MV-4-11 (cell line): ENCODE data around the gene SYTL2.
"Not testable (repeated sequence)": the region's sequence is repeated elsewhere in the genome, so short reads cannot be mapped to it uniquely, and the experiment has no call there.

Experiments used
- DNase-seq: peaks from one replicate; lab custom pipeline; 2025; lab: John Stamatoyannopoulos, UW

SYTL2 gene, protein sequence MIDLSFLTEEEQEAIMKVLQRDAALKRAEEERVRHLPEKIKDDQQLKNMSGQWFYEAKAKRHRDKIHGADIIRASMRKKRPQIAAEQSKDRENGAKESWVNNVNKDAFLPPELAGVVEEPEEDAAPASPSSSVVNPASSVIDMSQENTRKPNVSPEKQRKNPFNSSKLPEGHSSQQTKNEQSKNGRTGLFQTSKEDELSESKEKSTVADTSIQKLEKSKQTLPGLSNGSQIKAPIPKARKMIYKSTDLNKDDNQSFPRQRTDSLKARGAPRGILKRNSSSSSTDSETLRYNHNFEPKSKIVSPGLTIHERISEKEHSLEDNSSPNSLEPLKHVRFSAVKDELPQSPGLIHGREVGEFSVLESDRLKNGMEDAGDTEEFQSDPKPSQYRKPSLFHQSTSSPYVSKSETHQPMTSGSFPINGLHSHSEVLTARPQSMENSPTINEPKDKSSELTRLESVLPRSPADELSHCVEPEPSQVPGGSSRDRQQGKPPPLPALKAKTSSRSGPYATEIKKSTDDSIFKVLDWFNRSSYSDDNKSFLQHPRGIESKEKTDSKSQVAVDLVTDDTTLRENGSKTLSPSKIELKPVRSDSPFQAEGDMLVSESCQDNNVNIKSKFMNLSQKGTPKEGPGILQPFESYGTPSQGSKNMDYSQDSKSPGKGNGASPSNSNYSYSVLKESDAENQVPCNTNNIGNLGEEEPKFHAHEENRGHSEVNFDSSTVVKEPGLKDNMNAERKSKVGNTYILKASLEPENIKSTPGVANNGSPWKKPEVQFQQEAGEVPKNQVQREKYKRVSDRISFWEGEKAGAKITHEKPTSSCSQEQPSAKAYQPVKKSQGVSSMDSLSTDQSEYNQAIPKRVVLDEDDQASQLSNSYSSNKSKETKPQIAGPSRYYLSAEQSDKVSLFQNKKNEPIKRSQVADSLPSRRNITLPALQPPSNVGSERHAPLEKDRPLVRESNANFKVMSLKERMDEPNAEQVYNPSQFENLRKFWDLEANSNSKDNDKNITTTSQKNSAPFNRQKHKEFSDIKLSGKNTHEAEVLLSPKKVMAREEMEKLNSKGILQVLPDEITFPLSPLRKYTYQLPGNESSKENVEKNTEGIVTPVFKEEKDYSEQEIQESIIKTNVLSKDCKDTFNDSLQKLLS (N-terminal part only)

DNA sequence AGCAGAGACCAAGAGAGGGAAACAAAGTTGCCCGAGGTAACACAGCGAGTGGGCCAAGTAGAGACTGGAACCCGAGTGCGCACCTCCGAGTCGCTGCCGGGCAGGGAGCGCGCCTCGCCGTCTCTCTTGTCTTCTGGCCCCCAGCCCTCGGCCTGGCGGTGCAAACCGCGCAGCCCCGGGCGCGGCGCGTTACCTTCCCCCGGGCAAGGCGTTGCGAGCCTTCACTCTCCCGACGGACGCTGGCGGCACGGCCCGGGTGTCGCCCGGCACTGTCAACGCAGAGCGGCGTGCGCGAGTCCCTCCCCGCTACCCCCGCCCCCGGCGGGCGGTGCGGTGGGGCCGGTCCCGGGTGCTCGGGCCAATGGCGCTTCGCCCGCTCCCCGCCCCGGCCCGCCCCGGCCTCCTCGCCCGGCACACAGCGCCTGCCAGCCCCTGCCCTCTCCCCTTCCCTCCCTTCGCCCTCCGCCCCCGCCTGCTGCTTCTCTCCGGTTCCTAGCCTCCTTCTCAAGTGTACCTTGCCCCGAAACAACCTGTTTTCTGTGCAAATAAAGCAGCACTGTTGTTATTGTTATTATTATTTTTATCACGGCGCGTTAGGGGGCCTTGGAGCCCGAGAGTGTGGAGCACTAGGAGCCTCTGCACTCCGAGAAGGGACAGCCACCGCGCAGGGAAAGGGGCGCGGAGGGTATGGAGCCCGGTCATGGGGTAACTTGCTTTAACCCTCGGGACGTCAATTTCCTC is at the start of gene SYTL2:
Gene SYTL2 (minus strand): TSS at position 271 of the 741 bp plus-strand sequence. CDS start 53,416 bp downstream, outside the sequence.
- peak; percentile 20 for DNase-seq

- not testable (repeated sequence) for DNase-seq
These were observed 48.6 kb upstream of the SYTL2 start for GRCh38 chr11:85859541-85859940.

DNA sequence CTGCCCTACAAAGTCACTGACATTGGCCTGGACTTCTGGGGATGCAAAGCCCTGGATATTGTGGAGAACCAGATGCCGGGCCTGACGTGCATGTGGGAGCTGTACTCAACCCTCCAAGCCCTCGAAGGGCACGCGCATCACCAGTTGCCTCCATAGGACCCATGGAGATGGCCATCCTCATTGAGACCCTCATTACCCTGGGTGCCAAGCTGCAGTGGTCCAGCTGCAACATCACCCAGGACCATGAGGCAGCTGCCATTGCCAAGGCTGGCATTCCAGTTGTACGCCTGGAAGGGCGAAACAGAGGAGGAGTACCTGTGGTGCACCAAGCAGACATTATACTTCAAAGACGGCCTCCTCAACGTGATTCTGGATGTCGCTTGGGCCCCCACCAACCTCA is 46.2 kb upstream of the SYTL2 start:
- no peak for DNase-seq

DNA sequence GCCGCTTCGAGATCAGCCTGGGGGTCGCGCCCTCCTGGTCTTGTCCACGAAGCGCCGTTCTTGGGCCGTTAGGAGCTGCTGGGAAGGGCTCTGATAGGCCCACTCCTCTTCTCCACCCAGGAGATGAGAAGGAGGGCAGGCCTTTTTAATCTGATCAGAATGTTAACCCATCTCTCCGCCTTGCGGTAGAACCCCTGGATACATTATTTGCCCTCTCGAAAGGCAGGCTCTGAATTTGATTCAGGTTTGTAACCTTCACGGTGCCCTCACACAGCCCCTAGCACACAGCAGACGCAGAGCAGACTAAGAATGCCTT is 44.4 kb upstream of the SYTL2 start, which contains the start of gene CCDC83:
Gene CCDC83 (plus strand): TSS at position 43 of the 316 bp plus-strand sequence. CDS start 9,741 bp downstream, outside the sequence.
- no peak for DNase-seq

DNA sequence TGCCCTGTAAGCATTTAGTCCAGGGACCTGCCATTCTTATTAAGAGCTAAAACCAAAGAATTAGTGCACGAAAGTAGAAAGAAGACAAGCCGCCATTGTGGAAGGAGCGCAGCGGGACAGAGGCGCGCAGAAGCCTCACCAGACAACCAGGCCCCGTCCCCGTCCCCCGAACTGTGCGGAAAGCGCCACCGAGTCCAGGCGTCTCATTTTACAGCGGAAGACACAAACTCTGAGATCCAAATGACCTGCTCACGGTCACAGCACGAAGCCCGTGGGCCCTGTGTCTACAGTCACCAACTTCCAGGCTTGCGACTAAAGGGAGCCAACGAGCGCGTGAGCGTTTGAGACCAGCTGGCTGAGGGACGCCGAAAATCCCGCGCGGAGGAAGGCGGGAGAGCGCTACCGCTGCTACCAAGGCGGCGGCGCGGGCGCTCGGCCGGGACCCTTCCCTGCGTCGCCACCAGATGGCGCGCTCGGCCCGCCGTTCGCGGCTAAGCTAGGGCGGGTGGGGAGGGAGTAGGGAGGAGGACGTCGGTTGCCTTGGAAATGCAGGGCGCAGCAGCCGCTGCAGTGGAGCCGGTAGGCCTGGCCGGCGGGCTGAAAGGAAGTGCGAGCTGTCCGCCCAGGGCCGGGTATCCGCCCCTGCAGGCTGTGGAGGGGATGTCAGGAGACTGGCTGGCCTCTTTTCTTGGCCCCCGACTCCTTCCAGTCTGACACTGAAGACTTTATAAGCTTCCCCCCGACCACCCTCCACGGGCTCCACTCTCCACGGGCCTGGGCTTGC is 43.8 kb upstream of the SYTL2 start:
- peak; percentile 89 for DNase-seq

DNA sequence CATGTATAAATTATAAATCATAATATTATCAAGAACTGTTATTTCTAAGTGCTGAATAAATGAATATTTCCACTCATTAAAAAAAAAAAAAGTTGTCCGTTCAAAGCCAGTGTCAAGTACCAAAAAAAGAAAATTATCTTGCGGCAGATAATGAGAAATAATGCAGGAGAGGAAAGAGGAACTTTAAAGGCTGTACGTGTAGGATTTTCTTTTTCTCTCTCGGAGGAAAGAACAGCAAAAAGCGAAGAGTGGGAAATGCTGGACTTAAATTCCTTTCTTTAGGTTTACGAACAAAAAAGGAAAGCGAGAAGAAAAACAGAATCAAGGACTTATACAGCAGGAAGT is 43.2 kb upstream of the SYTL2 start:
- DNase-seq: no peak

- not testable (repeated sequence) for DNase-seq
These were observed 42.6 kb upstream of the SYTL2 start for GRCh38 chr11:85853541-85853940.

- not testable (repeated sequence) for DNase-seq
These were observed 41.8 kb upstream of the SYTL2 start for GRCh38 chr11:85852754-85853153.

GRCh38 chr11:85848556-85848955 is 37.6 kb upstream of the SYTL2 start:
- DNase-seq: no peak

DNA sequence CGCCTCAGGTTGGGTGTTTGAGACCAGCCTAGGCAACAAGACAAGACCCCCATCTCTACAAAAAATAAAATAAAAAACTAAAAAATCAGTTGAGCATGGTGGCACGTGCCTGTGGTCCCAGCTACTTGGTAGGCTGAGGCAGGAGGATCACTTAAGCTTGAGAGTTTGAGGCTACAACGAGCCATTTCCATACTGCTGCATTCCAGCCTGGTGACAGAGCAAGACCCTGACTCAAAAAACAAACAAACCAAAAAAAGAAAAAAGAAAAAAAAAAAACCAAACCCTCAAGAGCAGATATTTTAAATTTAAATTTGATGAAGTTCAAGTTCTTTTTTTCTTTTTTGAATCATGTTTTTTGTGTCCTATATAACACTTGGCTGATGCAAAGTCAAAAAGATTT is 37.1 kb upstream of the SYTL2 start:
- DNase-seq: no peak

DNA sequence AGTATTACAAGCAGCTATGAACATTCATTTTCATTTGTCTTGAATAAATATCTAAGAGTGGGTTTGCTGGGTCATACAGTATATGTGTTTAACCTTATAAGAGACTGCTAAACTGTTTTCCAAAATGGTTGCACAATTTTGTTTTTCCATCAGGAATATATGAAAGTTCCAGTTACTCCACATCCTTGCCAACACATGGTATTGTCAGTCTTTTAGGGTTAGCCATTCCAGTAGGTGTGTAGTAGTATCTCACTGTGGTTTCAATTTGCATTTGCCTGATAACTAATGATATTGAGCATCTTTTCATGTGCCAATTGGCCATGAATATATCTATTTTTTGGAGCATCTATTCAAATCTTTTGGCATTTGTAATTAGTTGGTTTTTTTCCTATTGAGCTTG is 36.5 kb upstream of the SYTL2 start:
- DNase-seq: no peak

- no peak for DNase-seq
These were observed 34.2 kb upstream of the SYTL2 start for GRCh38 chr11:85845124-85845631.

DNA sequence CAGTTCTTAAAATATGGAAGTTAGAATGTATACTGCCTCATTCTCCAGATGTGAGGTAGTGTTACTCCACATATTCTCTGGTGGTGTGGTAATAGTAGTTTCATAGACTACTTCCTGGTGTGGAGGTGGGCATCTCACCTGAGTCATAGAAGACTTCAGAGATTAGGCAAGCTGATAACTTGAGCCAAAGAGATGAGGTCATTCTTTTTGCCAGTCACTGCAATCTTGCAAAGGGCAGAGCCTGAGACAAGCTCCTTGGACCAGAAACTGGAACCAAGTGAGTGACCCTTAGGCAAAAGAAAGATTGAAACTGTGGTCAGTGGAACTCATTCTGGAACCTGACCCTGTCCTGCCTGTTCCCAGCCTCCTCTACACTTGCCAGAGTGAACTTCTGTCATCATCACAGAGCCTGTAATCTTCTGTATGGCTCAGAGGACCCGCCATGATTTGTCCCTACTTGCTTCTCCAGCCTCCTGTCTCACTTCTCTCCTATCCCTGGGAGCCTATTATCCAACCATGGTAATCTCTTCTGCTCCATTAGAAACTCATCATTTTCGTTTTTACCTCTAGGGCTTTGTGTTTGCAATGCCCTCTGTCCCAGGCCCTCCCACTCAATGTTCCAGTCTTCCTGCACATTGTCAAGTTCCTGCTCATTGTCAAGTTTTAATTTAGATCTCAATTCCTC is 33.6 kb upstream of the SYTL2 start:
- peak; percentile 12 for DNase-seq

DNA sequence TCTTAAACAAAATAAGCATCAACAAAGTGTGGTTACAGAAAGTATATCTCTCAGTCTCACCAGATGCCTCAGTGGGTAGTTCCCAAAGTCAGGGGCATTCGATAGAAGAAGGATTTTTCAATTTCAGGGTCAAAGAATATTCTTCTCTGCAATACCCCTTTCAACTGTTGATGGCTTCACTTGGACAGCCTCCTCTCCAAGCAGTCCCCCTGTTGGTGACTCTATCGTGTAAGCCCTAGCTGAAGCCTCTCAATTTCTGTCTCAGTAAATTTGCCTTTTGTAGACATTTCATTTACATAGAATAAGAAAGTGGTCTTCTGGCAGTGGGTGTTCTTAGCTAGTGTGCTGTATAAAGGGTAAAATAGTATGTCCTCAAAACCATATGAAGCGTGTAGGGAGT is 33.0 kb upstream of the SYTL2 start:
- no peak for DNase-seq

DNA sequence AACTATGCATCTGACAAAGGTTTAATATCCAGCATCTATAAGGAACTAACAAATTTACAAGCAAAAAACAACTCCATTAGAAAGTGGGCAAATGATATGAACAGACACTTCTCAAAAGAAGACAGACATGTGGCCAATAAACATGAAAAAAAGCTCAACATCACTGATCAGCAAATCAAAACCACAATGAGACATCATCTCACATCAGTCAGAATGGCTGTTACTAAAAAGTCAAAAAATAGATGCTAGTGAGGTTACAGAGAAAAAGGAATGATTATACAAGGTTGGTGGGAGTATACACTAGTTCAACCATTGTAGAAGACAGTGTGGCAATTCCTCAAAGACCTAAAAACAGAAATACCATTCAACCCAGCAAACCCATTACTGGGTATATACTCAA is 30.0 kb upstream of the SYTL2 start:
- DNase-seq: not testable (repeated sequence)

DNA sequence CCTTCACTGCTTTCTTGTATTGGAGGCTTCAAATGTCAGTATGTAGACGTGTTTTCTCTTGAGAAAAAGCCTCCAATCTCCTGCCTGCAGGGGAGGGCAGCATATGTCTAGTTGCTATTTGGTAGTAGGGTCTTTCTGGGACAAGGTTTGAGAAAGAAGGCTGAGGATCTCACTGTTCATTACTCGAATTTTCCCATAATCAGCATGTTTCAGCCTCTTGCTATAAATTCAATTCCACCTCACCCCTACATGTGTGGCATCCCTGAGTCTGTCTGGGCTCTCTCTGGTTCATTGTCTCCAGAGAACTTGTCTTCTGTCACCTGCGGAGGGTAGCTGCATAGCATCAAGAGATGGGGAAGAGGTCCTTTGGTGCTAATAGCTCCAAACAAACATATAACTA is 24.8 kb upstream of the SYTL2 start:
- DNase-seq: no peak

DNA sequence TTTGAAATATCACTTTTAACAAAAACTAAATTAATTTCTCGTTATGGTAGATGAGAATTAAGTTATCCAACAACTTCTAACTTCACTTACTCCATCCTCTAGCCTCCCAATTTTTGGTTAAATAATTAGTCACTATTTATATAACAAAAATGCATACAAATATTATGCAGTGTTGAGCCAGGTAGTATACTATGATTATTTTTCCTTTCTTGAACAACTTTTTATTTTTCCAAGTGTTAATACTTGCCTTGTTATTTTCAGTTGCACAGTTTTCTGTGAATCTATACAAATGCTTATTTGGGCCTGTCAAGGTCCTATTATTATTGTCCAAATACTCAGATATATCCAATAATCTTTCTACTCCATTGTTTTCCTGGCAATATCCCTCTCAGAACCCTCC is 24.3 kb upstream of the SYTL2 start:
- no peak for DNase-seq

- no peak for DNase-seq
These were observed 20.1 kb upstream of the SYTL2 start for GRCh38 chr11:85831050-85831449.

GRCh38 chr11:85829172-85829571 is 18.2 kb upstream of the SYTL2 start:
- DNase-seq: no peak

DNA sequence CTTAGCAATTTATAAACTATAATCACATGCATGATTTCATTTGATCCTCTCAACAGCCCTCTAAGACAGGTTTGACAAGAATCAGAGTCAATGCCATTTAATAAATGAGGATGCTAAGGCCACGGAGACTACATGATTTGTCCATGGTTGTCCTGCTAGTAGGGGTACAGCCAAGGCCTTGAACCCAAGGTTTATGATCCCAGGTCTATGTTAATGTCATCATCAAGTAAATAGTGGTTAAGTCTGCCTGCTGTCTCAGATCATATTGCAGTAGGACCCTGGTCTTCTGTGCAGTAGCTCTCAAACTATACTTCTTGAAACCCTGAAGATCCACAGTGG is 17.7 kb upstream of the SYTL2 start:
- no peak for DNase-seq
